GM19397 (cell line): ENCODE data around the gene CZIB.
"Not testable (repeated sequence)": the region's sequence is repeated elsewhere in the genome, so short reads cannot be mapped to it uniquely, and the experiment has no call there.

Experiments used
- ATAC-seq: cut with Tn5 transposase; IDR thresholded peaks from one replicate; pipeline ENCODE4 v1.9.1; 2021; ENCODE audit warnings: mild to moderate bottlenecking, moderate library complexity; ENCODE audit not compliant: unreplicated experiment

The CZIB gene

DNA sequence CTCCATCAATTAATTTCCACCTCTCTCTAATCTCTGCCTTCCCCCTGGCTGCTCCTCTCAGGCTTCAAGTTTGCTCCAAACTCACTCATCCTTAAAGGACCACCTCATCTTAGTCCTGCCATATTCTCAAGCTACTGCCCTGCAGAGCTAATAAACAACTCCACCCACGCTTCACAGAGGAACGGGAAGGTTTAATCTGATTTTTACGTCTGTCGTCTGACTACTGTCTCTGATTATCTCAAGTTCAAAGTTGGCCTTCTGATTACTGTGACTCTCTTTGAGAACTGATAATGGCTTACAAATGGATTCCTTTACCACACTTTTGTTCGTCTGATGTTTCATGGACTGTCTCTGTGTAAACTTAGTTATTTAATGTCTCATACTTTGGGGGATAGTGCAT lies 31.4 kb downstream of the CZIB start:
- ATAC-seq = no peak

DNA sequence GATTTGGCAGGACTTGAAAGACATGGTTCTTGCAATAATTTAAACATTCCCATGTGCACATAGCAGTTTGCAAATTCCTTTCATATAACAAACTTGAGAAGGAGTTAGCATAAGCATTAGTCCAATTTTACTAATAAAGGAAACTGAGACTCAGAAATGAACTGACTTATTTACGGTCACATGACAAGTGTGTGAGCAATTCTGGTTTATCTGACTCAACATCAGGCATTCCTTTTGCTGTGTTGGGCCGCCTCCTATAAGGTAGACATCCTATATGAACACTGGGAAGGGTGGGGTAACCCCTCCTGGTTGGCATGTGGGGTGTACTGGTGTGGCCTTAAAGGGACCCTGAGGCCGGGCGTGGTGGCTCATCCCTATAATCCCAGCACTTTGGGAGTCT lies 32.3 kb downstream of the CZIB start:
- no peak for ATAC-seq

DNA sequence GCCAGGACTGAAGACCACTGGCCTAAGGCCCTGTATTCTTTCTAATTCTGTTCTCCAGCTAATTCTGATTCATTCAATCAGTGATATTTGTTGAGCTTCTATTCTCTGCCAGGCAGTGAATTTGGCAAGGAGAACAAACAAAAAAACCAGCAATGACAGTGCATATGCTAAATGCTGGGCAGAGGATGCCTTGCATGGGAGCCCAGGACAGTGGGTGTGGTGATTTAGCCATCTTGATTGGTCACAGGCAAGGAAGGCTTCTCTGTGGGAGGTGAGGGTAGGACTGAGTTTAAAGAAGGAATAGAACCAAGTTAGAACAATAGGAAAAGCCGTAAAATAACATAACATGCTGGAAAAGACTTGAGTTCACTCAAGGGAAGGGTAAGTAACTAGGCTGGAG lies 33.0 kb downstream of the CZIB start:
- ATAC-seq = no peak

DNA sequence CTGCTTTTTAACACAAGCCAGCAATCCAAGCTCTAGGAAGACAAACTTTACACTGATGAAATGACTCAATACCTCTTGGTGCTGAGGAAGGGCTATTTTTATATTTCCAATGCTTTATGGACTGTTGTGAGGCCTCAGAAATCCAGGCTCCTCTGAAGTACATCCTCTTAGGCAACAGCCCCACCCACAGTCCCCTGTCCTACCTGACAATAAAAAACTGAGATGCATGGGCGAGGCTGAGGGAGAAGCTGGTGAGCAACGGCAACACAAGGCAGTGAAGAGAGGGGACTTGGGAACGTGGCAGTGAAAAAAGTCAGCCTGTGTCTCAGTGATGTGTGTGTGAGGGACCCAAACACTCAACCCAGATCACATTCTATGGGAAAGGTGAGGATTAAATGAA lies 33.9 kb downstream of the CZIB start:
- ATAC-seq = no peak

DNA sequence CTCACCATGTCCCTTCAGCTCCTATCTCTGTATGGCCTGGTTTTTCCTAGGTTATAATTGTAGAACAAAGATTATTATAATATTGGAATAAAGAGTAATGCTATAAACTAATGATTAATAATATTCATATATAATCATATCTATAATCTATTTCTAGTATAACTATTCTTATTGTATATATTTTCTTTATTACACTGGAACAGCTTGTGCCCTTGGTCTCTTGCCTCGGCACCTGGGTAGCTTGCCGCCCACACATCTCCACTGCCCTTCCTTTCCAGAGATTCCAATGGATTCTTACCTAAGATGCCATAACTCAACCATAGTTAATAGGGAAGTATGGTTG lies 34.5 kb downstream of the CZIB start:
- ATAC-seq = not testable (repeated sequence)

DNA sequence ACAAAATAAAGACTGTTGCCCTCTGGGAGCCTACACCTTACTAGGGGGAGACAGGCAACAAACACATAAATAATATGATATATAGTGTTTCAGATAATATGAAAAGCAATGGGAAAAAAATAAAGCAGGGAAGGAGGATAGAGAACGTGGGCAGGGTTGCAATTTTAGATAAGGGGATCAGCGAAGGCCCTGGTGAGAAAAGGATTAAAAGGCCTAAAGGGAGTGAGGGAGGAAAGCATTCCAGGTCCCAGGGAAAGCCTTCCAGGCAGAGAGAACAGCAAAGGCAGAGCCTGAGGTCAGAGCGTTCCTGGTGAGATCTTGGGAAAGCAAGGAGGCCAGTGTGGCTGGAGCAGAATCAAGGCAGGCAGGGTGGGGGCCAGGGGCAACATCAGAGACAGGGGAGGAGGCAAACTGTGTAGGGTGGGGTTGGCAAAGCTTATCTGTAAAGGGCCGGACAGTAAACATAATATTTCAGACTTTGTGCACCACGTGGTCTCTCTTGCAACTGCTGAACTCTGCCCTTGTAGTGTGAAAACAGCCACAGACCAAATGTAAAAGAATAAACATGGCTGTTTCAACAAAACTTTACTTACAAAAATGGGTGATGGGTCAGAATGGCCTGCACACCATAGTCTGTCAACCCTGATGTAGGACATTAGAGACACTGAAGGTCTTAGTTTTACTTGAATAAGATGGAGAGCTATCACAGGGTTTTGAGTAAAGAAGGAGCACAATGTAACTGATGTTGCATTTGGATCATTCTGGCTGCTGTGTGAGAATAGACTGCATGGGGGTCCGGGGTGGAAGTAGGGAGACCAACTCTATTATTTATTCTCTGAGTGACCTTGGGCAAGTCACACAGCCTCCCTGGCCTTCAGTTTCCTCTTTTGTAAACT lies 37.1 kb downstream of the CZIB start:
- ATAC-seq = no peak

DNA sequence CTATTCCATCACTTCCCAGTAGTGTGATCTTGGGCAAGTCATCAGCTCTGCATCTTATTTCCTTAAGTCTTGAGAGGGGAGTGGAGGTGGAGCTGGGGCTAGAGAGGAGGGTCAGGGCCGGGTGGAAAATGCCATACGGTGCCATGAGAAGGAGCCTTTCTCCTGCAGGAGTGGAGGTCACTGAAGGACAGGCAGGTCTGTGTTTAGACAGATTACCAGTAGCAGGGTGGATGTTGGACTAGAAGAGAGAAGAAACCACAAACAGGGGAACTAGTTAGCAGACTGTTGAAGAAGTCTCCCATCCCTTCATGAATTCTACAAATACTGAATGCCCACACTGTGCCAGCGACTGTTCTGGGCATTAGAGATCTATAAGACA lies 37.7 kb downstream of the CZIB start:
- ATAC-seq = no peak

DNA sequence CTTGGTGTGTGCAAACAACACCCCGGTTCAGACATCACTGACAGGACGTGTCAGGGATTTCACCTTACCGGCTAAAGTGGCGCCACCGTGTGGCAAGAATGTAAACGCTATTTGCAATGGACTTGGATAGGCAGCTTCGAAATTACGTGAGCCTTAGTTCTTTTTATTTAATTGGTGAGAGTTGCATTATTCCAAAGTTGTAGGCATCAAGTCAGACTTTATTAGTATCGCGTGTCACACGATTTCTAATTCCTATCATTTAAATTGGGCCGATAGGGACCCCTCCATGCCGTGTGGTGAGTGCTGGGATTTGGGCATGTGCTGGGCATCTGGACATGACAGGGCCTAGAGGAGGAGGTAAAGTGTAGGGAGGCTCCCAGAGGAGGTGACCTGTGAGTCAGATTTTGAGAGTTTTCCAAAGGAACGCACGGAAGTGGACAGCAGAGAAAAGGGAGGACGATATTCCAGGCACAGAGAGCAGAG lies 38.3 kb downstream of the CZIB start:
- ATAC-seq = no peak

DNA sequence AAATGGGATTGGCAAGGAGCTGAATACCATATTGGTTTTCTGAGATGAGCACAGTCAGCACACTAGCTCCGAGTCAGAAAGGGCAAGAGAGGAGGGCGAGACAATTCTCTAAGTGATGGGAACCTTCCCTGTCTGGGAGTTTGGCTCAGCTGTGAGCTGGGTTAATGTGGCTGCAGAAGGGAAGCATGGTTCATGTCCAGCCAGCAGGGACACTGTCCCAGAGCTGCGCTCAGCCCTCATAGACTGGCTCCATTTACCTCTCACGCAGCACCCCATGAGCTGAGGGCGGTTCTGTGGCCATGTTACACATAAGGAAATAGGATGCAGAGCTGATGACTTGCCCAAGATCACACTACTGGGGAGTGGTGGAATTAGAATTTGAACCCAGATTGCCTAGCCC lies 39.5 kb downstream of the CZIB start:
- ATAC-seq = no peak

DNA sequence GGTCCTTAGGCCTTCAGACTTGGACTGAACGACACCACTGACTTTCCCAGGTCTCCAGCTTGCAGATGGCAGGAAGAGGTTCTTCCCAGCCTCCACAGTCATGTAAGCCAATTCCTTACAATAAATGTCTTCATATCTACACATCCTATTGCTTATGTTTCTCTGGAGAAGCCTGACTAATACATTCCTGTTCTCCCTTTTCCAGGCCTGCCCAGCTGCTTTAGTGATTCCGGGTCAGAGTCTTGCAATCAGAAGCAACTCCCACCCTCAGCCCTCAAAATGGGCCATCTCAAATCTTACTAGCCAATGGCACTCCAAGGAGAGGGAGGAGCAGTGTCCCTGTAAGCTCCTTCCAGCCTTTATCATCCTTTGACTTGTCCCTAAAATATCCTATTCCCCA lies 40.2 kb downstream of the CZIB start:
- no peak for ATAC-seq

DNA sequence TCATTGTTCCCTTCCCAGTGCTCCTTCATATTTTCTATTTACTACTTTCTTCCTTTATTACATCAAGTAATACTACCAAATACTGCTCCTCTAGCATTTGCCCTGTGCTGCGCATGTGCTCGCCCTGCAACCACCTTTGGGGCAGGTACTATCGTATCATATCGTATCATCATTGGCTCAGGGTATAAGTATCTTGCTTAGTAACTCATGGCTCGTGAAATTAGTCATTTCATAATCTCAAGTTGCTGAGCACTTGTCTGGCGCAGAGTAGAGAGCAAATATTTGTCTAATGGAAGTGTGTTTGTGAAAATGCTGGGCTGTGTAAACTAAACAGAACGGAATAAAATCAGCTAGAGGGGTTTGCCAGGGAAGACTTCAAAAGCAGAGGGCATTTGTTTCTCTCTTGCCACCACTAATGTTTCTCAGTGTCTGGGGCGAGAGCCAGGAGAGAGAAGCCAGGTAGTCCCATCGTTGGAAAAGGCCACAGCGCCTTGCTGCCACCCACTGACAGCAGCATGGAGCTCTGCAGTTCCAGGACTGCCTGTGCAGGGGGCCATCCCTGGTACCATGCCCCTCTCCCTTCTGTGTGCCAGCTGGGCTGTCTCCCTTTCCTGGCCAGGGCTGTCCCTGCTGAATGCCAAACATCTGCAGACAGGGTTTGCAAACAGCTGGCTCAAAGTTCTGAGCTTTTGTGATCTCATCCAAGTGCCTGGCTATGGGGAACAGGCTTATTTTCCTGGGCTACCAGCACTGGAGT lies 43.8 kb downstream of the CZIB start:
- no peak for ATAC-seq

DNA sequence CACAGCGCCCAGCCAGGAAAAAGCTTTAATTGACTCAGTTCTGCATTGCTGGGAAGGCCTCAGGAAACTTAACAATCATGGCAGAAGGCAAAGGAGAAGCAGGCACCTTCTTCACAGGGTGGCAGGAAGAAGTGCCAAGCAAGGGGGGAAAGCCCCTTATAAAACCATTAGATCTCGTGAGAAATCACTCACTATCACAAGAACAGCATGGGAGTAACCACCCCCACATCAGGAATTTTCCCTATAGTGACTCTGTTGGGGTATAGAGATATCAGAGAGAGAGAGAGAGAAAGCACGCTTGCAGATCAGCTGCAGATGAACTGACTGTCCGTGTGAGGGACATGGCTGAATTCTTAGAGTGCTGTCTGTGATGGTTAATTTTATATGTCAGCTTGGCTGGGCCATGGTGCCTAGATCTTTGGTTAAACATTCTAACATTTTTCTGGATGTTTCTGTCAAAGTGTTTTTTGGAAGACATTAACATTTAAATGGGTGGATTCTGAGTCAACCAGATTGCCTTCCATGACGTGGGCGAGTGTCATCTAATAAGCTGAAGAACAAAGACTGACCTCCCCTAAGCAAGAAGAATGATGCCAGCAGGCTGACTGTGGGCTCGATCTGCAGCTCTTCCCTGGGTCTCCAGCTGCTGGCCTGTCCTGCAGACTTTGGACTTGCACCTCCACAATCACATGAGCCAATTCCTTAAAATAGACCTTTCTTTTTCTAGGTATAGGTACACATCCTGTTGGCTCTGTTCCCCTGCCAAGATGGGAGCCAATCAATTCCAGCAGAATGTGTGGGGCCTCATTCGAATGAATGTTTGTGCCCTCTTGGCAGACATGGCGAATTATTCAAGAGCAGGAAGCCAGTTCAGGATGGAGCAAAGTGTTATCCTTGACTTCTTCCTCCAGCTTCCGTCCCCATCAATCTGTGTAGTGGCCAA lies 45.2 kb downstream of the CZIB start:
- ATAC-seq = no peak

DNA sequence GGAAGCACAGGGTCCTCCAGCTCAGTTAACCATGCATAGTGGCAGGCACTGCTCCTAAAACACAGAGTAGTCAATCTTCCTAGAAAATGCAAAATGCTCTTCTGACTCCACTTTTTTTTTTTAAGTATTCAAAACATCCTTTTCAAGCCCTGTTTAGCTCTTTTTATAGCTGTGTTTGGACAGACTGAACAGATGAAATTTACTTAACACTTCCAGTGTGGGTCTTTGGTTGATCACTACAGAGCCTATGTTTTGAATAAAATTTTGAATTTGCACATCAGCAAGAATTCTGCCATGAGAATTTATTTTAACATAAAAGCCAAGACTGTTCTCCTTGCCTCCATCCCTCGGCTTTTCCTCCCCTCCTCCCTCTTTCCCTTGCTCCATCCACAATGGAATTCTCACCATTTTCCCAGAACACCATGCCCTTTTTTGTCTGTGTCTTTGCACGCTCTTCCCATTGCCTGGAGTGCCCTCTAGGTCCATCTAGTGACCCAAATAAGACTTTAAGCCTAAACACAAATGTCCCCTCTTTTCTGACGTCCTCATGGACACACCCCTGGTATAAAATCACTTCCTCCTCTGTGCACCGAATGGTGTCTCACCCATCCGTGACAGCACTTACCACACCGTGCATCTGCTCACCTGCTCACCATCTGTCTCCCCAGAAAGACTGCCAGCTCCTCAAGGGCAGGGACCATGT lies 47.9 kb downstream of the CZIB start:
- ATAC-seq = no peak

DNA sequence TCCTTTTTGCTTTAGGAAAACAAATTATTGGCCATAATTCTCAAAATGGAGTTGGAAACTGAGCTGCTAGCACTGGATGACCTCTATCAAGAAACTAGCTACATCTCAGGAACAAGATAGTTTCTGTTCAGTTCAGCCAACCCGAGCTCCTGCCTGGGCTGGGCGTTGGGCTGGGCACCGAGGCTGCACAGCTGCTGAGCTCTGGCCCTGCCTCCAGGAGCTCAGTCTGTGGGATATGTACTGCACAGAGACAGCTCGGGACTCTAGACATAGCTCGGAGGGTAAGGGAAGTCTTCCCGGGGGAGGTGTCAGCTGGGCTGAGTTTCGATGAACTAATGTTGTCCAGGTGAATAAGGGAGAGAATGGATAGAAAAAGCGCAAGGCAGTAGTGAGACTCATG lies 53.5 kb downstream of the CZIB start:
- ATAC-seq = no peak

DNA sequence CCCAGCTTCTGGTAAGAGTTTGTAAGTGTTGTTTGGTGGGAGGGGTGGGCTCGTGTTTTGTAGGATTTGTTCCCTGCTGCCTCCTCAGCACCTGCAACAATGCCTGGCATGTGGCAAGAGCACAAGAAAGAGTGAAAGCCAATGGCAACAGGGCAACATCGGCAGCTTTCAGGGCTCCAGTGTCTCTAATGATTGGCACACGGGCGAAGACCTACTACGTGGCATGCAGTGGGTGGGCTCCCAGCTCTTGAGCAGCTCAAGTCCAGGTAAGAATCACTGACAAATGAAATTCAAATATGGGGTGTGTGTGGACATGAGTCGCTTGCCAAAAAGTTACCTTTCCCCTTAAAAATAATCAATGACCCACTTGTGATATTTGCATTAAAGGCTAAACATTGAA lies 54.1 kb downstream of the CZIB start:
- no peak for ATAC-seq

DNA sequence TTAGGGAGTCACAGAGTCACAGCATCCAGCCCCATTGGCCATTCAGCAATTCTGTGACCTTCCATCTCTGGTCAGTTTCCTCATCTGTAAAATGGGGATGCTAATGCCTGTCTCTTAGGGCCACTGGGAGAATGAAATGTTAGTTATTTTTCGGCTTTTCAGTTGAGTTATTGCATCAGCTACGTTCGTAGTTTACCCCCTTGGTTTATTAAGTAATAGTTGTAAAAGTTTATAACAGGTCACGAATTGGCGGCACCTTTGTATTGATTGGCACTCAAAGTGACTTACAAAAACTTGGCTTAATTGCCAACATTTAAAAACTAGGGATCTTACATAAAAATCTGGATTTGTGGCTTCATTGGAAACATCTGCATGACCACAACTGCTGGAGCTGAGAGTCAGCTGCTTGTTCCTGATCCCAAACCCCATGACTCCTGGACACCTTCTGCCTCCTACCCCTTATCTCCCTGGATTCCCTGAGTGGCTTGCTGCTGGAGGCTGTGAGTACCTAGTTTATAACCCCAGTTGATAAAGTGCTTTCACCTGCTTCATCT lies 54.9 kb downstream of the CZIB start:
- no peak for ATAC-seq
